CD4-positive, alpha-beta T cell treated with Interleukin-12 subunit alpha and Interleukin-12 subunit beta, for 1 hour (primary cell): ENCODE results near the gene SECISBP2L.

Source experiments
- DNase-seq: peaks from one replicate; pipeline ENCODE4 v3.0.0-alpha.2; 2020

Gene SECISBP2L

GRCh38 chr15:48962662-48963523, 83.4 kb downstream of the SECISBP2L start:
- DNase-seq = no peak

GRCh38 chr15:48955967-48956366, 90.3 kb downstream of the SECISBP2L start:
- DNase-seq = no peak

GRCh38 chr15:48955370-48955769, 90.9 kb downstream of the SECISBP2L start:
- no peak for DNase-seq

- no peak for DNase-seq
These were observed 91.7 kb downstream of the SECISBP2L start for GRCh38 chr15:48954538-48954937.

- DNase-seq = no peak
These were observed 99.4 kb downstream of the SECISBP2L start for GRCh38 chr15:48946840-48947187.

- no peak for DNase-seq
These were observed 100.0 kb downstream of the SECISBP2L start for GRCh38 chr15:48946074-48946839.

GRCh38 chr15:48945386-48945785, 100.9 kb downstream of the SECISBP2L start:
- DNase-seq = no peak

- no peak for DNase-seq
These were observed 104.3 kb downstream of the SECISBP2L start for GRCh38 chr15:48941904-48942303.

GRCh38 chr15:48940508-48940907, 105.7 kb downstream of the SECISBP2L start:
- no peak for DNase-seq

- DNase-seq = no peak
These were observed 106.6 kb downstream of the SECISBP2L start for GRCh38 chr15:48939648-48940047.
